ENCODE results near the gene RIPPLY3. TPM values are rescaled to one million over a fixed set of nuclear protein-coding genes. Genes with fewer than 3 reads are reported as not detected.

Gene RIPPLY3, protein sequence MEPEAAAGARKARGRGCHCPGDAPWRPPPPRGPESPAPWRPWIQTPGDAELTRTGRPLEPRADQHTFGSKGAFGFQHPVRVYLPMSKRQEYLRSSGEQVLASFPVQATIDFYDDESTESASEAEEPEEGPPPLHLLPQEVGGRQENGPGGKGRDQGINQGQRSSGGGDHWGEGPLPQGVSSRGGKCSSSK
- under 1 TPM in 3 of 4 donors, not detected in 1; 0.40 to 0.57 (median 0.47) TPM for total RNA-seq

DNA sequence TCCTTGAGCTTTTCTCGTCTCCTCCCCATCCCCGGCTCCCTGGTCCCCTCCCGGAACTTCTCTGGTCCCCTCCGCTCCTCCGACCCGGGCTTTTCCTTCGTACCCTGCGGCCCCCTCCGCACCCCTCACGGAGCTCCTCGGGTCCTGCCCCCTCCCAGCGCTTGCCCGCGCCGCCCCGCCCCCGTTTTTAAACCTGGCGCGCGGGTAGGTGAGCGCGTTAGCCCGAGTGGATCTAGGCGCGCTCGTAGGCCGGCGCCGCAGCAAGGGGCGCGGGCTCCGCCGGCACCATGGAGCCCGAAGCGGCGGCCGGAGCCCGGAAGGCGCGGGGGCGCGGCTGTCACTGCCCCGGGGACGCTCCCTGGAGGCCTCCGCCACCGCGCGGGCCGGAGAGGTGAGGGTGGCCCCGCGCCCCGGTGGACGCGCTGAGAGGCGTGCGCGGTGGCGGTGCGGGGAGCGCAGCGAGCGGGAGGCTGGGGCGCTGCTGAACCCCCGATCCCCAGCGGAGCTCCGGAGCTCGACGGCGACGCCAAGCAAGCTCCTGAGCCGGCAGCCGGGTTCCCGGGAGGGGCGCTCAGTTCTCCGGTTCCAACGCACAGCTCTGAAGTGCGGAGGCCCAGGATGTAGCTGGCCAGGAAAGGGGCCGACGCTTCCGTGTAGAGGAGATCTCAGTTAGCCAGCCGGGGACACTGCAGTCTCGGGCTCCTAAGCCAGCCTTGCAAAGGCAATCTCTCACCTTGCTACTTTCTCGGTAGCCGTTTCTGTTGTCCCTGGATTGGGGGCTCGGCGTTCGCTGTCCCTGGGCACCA, at the start of gene RIPPLY3:
RIPPLY3 (plus strand) TSS at position 217 of the 806 bp plus-strand sequence; CDS start at position 288, 71 bp downstream.
- WGBS, 2 donors: 2 to 14% methylated on average over 15 to 24 of the region's 87 CpGs
- Histone ChIP-seq H3K27ac (no peak within 1 kb of the TSS), H3K9me3 (no peaks in the 10 kb centered on the region), H3K4me1 (peaks cover 12 to 29% (median 13%) of the 10 kb centered on the region in 3 donors), H3K4me3 (peak within 1 kb of the TSS; percentile 41 to 75 (median 51)), H3K36me3 (no peaks in the 10 kb centered on the region), H3K27me3 (peaks cover 0 to 58% (median 2%) of the 10 kb centered on the region in 4 donors)
- intact Hi-C loops (cut with DNase I): no loop called here
- DNase-seq: no peak
- TF ChIP-seq, protein P1, sequence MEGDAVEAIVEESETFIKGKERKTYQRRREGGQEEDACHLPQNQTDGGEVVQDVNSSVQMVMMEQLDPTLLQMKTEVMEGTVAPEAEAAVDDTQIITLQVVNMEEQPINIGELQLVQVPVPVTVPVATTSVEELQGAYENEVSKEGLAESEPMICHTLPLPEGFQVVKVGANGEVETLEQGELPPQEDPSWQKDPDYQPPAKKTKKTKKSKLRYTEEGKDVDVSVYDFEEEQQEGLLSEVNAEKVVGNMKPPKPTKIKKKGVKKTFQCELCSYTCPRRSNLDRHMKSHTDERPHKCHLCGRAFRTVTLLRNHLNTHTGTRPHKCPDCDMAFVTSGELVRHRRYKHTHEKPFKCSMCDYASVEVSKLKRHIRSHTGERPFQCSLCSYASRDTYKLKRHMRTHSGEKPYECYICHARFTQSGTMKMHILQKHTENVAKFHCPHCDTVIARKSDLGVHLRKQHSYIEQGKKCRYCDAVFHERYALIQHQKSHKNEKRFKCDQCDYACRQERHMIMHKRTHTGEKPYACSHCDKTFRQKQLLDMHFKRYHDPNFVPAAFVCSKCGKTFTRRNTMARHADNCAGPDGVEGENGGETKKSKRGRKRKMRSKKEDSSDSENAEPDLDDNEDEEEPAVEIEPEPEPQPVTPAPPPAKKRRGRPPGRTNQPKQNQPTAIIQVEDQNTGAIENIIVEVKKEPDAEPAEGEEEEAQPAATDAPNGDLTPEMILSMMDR (IDR thresholded peaks at IDR 0.05): no peak
- no peak for TF ChIP-seq POLR2A (IDR thresholded peaks at IDR 0.05)

DNA sequence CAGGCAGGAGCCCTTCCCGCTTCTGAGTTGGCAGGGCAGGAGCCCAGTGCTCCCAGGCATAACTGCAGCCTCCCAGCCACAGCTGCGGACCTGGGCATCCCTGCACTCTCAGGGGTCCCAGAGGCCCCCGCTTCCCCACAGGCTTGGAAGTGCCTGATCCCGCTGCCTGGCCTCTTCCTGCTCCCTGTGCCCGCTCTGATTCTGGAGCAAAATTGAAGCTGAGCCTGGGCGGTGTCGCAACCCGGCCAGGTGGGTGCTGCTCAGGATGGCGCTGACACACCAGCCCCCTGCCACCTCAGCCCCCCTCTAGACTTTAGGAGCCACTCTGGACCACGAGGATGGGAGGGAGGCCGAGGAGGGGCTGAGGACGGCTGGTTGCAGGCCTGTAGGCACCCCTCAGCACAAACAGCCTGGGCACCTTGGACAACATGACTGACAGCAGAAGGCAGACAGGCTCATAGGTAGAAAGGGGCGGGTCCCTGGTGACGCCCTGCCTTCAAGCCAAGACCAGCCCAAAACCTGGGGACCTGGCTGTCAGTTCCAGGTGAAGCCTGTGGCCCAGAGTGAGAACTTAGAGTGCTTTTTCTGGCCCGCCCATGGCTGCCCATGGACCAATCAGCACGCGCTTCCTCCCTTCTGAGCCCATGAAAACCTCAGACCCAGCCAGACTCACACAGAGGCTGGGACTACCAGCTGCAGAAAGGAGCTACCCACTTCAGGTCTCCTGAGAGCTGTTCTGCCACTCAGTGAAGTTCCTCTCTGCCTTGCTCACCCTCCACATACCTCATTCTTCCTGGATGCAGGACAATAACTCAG, 47.3 kb upstream of the RIPPLY3 start:
- no peak overlapping the region for H3K27ac ChIP-seq
- intact Hi-C loops (cut with DNase I): no loop called here
- no peak for DNase-seq
- H3K4me1 ChIP-seq: no peaks in the 10 kb centered on the region
- H3K27me3 ChIP-seq: no peaks in the 10 kb centered on the region
- H3K4me3 ChIP-seq: no peak overlapping the region
- 63 to 100% methylated on average over 1 of the region's 17 CpGs for WGBS, 2 donors
- TF ChIP-seq, protein P1 (IDR thresholded peaks at IDR 0.05): no peak
- TF ChIP-seq POLR2A (IDR thresholded peaks at IDR 0.05): no peak
- peaks cover 0 to 61% (median 0%) of the 10 kb centered on the region in 3 donors for H3K36me3 ChIP-seq
- no peaks in the 10 kb centered on the region for H3K9me3 ChIP-seq

DNA sequence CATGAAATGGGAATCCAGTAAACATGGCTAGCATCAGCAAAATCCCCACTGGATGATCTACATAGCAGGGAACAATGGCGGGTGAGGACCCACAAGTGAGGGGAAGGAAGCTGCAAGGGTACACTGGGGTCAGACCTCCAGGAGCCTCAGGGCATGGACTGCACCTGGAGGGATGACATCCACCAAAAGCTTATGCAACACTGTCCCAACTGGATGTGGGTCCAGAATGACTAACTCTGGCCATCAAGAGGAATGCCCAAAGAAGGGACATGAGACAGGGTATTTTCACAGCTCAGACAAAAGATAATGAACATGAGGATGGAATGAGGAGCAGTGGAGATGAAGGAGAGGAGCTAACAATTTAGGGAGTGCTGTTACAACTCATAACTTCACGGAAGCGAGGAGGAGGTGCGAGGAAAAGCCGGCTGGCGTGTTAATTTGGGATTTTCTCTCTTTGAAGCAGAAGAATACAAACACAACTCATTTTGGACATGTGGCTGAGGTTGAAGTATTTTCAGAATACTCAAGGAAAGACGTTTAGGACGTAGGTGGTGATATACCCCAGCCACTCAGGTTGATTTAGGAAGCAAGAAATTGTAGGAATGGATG, 45.7 kb upstream of the RIPPLY3 start:
- intact Hi-C loops (cut with DNase I): no loop called here
- peaks cover 0 to 8% (median 0%) of the 10 kb centered on the region in 3 donors for H3K4me1 ChIP-seq
- H3K36me3 ChIP-seq: peaks cover 0 to 57% (median 0%) of the 10 kb centered on the region in 3 donors
- H3K4me3 ChIP-seq: no peak overlapping the region
- no peaks in the 10 kb centered on the region for H3K27me3 ChIP-seq
- TF ChIP-seq POLR2A (IDR thresholded peaks at IDR 0.05): no peak
- TF ChIP-seq, protein P1 (IDR thresholded peaks at IDR 0.05): no peak
- H3K9me3 ChIP-seq: no peaks in the 10 kb centered on the region
- no peak overlapping the region for H3K27ac ChIP-seq
- WGBS, 2 donors: 94 to 98% methylated on average over 7 to 8 of the region's 8 CpGs
- DNase-seq: no peak

DNA sequence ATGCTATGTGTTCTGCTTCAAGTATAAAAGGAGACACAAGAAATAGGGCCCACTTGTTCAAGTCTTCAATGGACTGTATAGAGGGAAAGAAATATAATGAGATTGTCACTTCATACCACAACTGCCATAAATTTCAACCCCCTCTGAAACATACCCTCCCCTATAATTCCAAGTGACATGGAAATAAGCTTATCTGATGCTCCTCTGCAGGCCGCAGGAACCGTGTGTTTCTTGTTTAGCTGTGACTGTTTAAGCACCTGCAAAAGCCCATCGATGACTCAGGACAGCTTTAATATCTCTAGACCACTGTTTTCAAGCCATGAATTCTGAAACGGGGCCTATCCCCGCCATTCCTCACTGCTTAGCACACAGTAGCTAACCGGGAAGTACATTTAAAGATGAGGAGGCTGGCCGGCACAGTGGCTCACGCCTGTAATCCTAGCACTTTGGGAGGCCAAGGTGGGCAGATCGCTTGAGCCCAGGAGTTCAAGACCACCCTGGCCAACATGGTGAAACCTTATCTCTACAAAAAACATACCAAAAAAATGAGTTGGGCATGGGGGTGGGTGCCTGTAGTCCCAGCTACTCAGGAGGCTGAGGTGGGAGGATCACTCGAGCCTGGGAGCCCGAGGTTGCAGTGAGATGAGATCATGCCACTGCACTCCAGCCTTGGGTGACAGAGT, 44.3 kb upstream of the RIPPLY3 start:
- H3K36me3 ChIP-seq: peaks cover 0 to 42% (median 0%) of the 10 kb centered on the region in 3 donors
- 92 to 96% methylated on average over 5 to 8 of the region's 11 CpGs for WGBS, 2 donors
- TF ChIP-seq, protein P1 (IDR thresholded peaks at IDR 0.05): no peak
- TF ChIP-seq POLR2A (IDR thresholded peaks at IDR 0.05): no peak

More for the DNA sequence above, 44.3 kb upstream of the RIPPLY3 start:
- DNase-seq: no peak
- Histone ChIP-seq H3K4me3 (no peak overlapping the region), H3K9me3 (no peaks in the 10 kb centered on the region), H3K27ac (no peak overlapping the region), H3K27me3 (no peaks in the 10 kb centered on the region), H3K4me1 (peaks cover 0 to 18% (median 0%) of the 10 kb centered on the region in 3 donors)
- intact Hi-C loops (cut with DNase I): no loop called here

All from esophagus squamous epithelium (tissue), 5 donors.